Breast epithelium (tissue), 4 donors: ENCODE results near the gene ELK1. TPM values are rescaled to one million over a fixed set of nuclear protein-coding genes. Genes with fewer than 3 reads are reported as not detected.

Experiments used
- DNase-seq, 2 donors: peaks; one replicate each; pipeline ENCODE4 v3.0.0-alpha.2; 2019; ENCODE audit warnings: low spot score in 2 of 2
- H3K27ac ChIP-seq, 2 donors: fragments of 200-600 bp; sonication (generic) in 1 of 2; one replicate each; pipeline ENCODE4 v1.5.1; 2016 to 2019; ENCODE audit warnings: mild to moderate bottlenecking in 1 of 2
- H3K27me3 ChIP-seq, 2 donors: fragments of 200-600 bp; sonication (generic) in 1 of 2; one replicate each; pipeline versions ENCODE4 v1.5.1 to v1.6.0; 2017 to 2019; ENCODE audit warnings: control low read depth in 1 of 2, mild to moderate bottlenecking in 1 of 2
- H3K36me3 ChIP-seq: fragments of 200-600 bp; one replicate; pipeline ENCODE4 v1.5.1; 2019
- H3K4me1 ChIP-seq, 2 donors: fragments of 200-600 bp; sonication (generic); one replicate each; pipeline ENCODE4 v1.5.1; 2016 to 2019; ENCODE audit warnings: control low read depth in 1 of 2
- H3K4me3 ChIP-seq, 3 donors: fragments of 200-600 bp; sonication (generic); 1 replicate in 2 of 3; 2 replicates in 1 of 3; pipeline ENCODE4 v1.5.1; 2016 to 2019; ENCODE audit warnings: mild to moderate bottlenecking in 3 of 3, moderate library complexity in 2 of 3
- H3K9me3 ChIP-seq, 2 donors: fragments of 200-600 bp; sonication (generic) in 1 of 2; one replicate each; pipeline ENCODE4 v1.5.1; 2016 to 2019; ENCODE audit warnings: control low read depth in 1 of 2
- CTCF ChIP-seq, 3 donors: fragments of 450-650 bp; IDR thresholded peaks; one replicate each; pipeline ENCODE4 v1.5.1; 2016 to 2017; ENCODE audit warnings: antibody characterized with exemption in 3 of 3, mild to moderate bottlenecking in 3 of 3, moderate library complexity in 3 of 3
- POLR2A ChIP-seq: fragments of 450-650 bp; IDR thresholded peaks from one replicate; pipeline ENCODE4 v1.6.1; 2016; ENCODE audit warnings: antibody characterized with exemption, mild to moderate bottlenecking, moderate library complexity
- POLR2AphosphoS5 ChIP-seq, 3 donors: sonication (generic); formaldehyde crosslinking; IDR thresholded peaks; one replicate each; pipeline ENCODE4 v1.6.1; 2017; ENCODE audit warnings: antibody characterized with exemption in 3 of 3
- intact Hi-C: fragments of 100-400 bp; cut with DNase I; formaldehyde crosslinking; loops from one replicate; pipeline ENCODE4 v1.15.1; 2023; ENCODE audit warnings: low total_unique reads
- total RNA-seq, 3 donors: library from RNA; depleted of rRNA; stranded (reverse); fragments of >200 nt; gene quantifications; one replicate each; pipeline ENCODE4 v1.1.0, GENCODE V29; 2016

ELK1 gene
- total RNA-seq, 3 donors from 2014 or later = 18.0 to 22.0 (median 21.0) TPM

GRCh38 chrX:47645530-47645929 lies 4.8 kb downstream of the ELK1 start:
- no peaks in the 10 kb centered on the region for H3K4me1 ChIP-seq
- H3K36me3 ChIP-seq = no peaks in the 10 kb centered on the region
- H3K27ac ChIP-seq = peak overlapping the region; percentile 41 to 74
- H3K27me3 ChIP-seq = peaks cover 0 to 31% of the 10 kb centered on the region in 2 donors
- H3K4me3 ChIP-seq = no peak overlapping the region
- H3K9me3 ChIP-seq = peaks cover 0 to 2% of the 10 kb centered on the region in 2 donors
- DNase-seq = no peak
- no peak for TF ChIP-seq CTCF (IDR thresholded peaks at IDR 0.05)
- no peak for TF ChIP-seq POLR2AphosphoS5 (IDR thresholded peaks at IDR 0.05)
- no peak for TF ChIP-seq POLR2A
- intact Hi-C loops = no loop called here

DNA sequence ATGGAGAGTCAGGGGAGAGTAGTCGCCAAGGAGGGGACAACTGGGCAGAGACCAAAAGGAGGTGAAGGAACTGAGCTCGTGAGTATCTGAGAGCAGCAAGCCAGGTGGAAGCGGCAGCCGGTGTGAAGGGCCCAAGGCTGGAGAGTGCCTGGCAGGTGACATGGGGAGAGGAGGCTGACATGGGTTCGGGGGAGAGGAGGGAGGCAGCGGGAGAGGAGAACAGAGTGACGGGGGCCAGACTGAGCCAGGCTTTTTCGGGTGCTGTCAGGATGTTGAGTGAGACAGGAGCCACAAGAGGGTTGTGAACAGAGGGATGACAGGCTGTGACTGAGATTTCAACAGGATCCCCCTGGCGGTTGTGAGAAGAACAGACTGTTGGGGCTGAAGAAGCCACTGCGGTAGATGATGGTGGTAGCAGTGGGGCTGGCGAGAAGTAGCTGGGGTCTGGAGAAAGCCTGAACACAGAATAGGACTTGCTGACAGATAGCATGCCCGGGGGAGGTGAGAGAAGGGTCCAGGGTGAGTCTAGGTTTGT lies 5.7 kb downstream of the ELK1 start:
- DNase-seq = no peak
- Histone ChIP-seq H3K36me3 (no peaks in the 10 kb centered on the region), H3K27me3 (peaks cover 0 to 31% of the 10 kb centered on the region in 2 donors), H3K27ac (peak overlapping the region in 1 of 2 donors; percentile 74), H3K4me1 (no peaks in the 10 kb centered on the region), H3K9me3 (peaks cover 3 to 11% of the 10 kb centered on the region in 2 donors), H3K4me3 (no peak overlapping the region)
- intact Hi-C loops = no loop called here
- TF ChIP-seq POLR2A (no peak), CTCF (IDR thresholded peaks at IDR 0.05) (no peak), POLR2AphosphoS5 (IDR thresholded peaks at IDR 0.05) (no peak)

DNA sequence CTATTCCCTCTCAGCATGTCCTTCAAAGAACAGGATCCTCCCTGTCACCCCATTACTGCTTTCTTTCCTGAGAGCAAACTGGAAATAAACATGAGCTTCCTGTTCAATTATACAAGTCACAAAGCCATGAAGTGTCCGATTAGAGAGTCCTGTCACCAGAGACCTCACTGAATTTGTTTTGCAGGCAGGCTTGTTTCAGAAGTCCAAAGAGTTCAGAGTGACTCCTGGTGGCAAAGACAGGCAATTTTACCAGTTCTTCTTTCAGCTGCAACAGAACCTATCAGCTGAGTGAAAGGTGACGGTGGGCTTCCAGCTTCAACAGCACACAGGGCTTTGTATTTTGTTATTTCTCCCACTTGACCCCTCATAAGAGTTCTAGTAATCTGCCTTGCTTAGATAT lies 6.4 kb downstream of the ELK1 start:
- intact Hi-C loops = no loop called here

DNA sequence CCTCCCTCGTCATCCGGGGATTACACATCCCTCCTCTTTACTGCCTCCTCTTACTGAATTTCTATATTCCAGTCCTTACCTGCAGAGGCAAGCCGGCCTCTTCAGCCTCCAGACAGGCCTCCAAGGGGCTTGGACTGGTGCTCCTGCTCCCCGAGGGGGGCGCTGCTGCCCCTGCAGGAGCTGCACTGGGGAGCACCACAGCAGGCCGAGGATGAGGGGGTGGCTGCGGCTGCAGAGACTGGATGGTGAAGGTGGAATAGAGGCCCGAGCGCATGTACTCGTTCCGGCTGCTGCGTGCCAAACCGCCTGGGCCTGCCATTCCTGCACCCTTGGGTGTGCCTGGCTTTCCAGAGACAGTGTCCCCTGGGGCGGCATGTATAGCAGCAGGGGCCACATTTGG lies 11.5 kb downstream of the ELK1 start:
- DNase-seq = no peak
- intact Hi-C loops = no loop called here
- Histone ChIP-seq H3K27ac (no peak overlapping the region), H3K9me3 (peaks cover 3 to 18% of the 10 kb centered on the region in 2 donors), H3K4me3 (no peak overlapping the region), H3K27me3 (peaks cover 0 to 8% of the 10 kb centered on the region in 2 donors), H3K36me3 (no peaks in the 10 kb centered on the region), H3K4me1 (no peaks in the 10 kb centered on the region)
- no peak for TF ChIP-seq POLR2AphosphoS5 (IDR thresholded peaks at IDR 0.05)
- TF ChIP-seq POLR2A = no peak

More for the DNA sequence above, 6.4 kb downstream of the ELK1 start:
- DNase-seq = no peak
- Histone ChIP-seq H3K27me3 (peaks cover 0 to 29% of the 10 kb centered on the region in 2 donors), H3K36me3 (no peaks in the 10 kb centered on the region), H3K27ac (no peak overlapping the region), H3K4me3 (no peak overlapping the region), H3K9me3 (peaks cover 3 to 17% of the 10 kb centered on the region in 2 donors), H3K4me1 (no peaks in the 10 kb centered on the region)
- TF ChIP-seq POLR2A (no peak), CTCF (IDR thresholded peaks at IDR 0.05) (peak in 1 of 3 donors; percentile 23), POLR2AphosphoS5 (IDR thresholded peaks at IDR 0.05) (no peak)

DNA sequence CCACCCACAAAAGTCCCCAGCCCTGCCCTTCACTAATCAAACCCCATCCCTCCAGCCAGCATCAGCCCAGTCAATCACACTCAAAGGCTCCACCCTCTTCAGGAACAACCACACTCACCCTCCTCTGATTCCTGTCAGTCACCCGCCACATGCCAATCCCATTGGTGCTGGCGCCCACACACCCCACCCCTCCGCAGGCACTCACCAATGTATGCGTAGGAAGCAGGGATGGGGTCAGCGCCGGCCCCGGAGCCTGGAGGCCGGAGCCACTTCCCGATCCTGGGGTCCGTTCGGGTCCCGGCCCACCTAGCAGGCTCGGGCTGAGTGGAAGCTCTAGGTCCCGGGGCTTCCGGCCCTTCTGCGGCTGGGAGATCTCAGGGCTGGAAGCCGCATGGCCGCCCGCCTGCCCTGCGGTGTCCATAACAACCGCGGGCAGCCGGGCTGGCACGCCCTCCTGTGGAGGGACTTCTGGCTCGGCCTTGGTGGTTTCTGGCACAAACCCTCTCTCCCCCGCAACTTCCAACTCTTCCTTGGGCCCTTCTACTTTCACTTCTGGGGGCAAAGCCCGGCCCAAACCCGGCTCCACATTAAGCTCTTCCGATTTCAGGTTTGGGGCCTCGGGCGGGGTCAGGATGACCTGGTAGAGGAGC lies 12.7 kb downstream of the ELK1 start:
- Histone ChIP-seq H3K4me1 (no peaks in the 10 kb centered on the region), H3K27ac (no peak overlapping the region), H3K4me3 (no peak overlapping the region), H3K27me3 (peaks cover 0 to 4% of the 10 kb centered on the region in 2 donors), H3K36me3 (no peaks in the 10 kb centered on the region), H3K9me3 (peaks cover 3 to 18% of the 10 kb centered on the region in 2 donors)
- TF ChIP-seq POLR2A (no peak), CTCF (IDR thresholded peaks at IDR 0.05) (no peak)
- intact Hi-C loops = no loop called here
- DNase-seq = no peak
